Measurements from ENCODE around the gene ORC6. TPM values are rescaled to one million over a fixed set of nuclear protein-coding genes. Genes with fewer than 3 reads are reported as not detected.

Gene ORC6
- total RNA-seq, 2 donors from 2014 or later = 48.0 to 57.2 TPM

- H3K27me3 Mint-ChIP-seq (ENCODE audit: low read depth) = no peaks in the 10 kb centered on the region
- ATAC-seq (replicated peaks in 1 of 2) = no peak
- H3K4me3 Mint-ChIP-seq = no peak overlapping the region
- DNase-seq = no peak
- no peaks in the 10 kb centered on the region for H3K4me1 Mint-ChIP-seq (ENCODE audit: low read depth)
- H3K27ac Mint-ChIP-seq = peak overlapping the region; percentile 51
- H3K9me3 Mint-ChIP-seq = no peaks in the 10 kb centered on the region
- H3K36me3 Mint-ChIP-seq (ENCODE audit: insufficient read depth in 2 of 2) = no peaks in the 10 kb centered on the region
These were observed 21.9 kb downstream of the ORC6 start for GRCh38 chr16:46711106-46712058.

DNA sequence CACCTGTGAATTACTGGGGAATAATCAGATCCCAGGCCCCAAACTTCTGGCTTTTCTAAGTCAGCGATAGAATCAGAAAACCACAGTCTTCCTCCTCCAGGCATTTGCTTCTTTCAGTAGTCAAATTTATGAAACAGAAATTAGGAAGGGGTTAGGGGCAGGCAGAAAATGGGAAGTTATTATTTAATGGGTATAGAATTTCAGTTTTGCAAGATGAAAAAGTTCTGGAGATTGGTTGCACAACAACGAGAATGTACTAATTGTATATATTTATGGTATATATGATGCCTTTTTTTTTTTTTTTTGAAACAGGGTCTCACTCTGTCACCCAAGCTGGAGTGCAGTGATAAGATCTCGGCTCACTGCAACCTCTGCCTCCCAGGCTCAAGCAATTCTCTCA lies 23.5 kb downstream of the ORC6 start:
- Mint-ChIP-seq H3K27me3 (ENCODE audit: low read depth) (no peaks in the 10 kb centered on the region), H3K4me3 (no peak overlapping the region), H3K9me3 (no peaks in the 10 kb centered on the region), H3K4me1 (ENCODE audit: low read depth) (no peaks in the 10 kb centered on the region), H3K36me3 (ENCODE audit: insufficient read depth in 2 of 2) (no peaks in the 10 kb centered on the region), H3K27ac (no peak overlapping the region)
- no peak for DNase-seq
- no peak for ATAC-seq (replicated peaks in 1 of 2)

DNA sequence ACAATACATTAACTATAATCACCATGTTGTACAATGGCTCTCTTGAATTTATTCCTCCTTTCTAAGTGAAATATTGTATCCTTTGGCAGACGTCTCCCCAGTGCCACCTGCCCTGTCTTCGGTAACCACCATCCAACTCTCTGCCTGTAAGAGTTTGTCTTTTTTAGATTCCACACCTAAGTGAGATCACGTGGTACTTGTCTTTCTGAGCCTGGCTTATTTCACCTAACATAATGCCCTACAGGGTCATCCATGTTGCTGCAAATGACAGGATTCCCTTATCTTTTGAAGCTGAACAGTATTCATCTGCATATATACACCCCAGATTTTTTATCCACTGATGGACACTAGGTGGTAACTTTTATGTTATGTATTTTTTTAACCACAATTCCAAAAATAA lies 24.2 kb downstream of the ORC6 start:
- H3K27ac Mint-ChIP-seq = no peak overlapping the region
- no peaks in the 10 kb centered on the region for H3K4me1 Mint-ChIP-seq (ENCODE audit: low read depth)
- no peaks in the 10 kb centered on the region for H3K36me3 Mint-ChIP-seq (ENCODE audit: insufficient read depth in 2 of 2)
- no peak overlapping the region for H3K4me3 Mint-ChIP-seq
- no peaks in the 10 kb centered on the region for H3K9me3 Mint-ChIP-seq
- H3K27me3 Mint-ChIP-seq (ENCODE audit: low read depth) = no peaks in the 10 kb centered on the region
- ATAC-seq (replicated peaks in 1 of 2) = no peak
- no peak for DNase-seq

DNA sequence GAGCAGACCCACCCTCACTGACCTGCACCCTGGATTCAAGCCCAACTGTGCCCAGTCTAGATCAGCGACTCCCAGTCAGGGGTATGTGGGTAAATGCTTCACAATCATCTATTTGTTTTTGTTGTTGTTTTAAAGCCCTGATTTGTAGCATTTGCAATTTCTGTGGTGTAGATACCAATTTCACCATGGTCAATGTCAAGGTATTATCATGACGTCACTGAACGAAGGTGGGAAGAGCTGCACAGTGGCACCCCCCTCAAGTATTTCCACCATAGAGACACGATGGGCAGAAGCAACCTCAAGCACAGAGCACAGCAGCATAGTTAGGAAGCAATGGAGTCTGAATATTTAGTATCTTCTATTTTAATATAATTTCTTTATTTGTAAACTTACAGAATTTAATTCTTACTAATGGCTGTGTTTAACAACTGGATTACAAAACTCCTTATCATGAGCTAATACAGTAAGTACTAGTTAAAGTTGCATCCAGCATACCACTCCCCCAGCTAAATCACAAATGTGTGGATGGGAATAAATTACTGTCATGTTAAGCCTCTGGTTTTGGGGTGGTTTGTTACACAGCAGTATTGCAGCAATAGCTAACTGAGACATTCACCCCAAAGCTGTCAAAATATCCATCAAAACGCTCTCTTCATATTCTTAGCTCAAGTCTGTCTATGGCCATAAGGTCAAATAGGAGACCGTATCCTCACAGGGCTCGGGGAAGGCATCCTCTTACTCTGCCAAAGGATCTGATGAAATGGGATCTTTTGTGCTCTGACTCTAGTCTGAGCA lies 25.5 kb downstream of the ORC6 start:
- H3K27ac Mint-ChIP-seq = no peak overlapping the region
- H3K4me3 Mint-ChIP-seq = no peak overlapping the region
- H3K36me3 Mint-ChIP-seq (ENCODE audit: insufficient read depth in 2 of 2) = no peaks in the 10 kb centered on the region
- no peaks in the 10 kb centered on the region for H3K9me3 Mint-ChIP-seq
- no peak for DNase-seq
- H3K4me1 Mint-ChIP-seq (ENCODE audit: low read depth) = no peaks in the 10 kb centered on the region
- H3K27me3 Mint-ChIP-seq (ENCODE audit: low read depth) = no peaks in the 10 kb centered on the region
- no peak for ATAC-seq (replicated peaks in 1 of 2)

- H3K9me3 Mint-ChIP-seq = no peaks in the 10 kb centered on the region
- H3K4me3 Mint-ChIP-seq = no peak overlapping the region
- H3K36me3 Mint-ChIP-seq (ENCODE audit: insufficient read depth in 2 of 2) = no peaks in the 10 kb centered on the region
- no peak for DNase-seq
- no peaks in the 10 kb centered on the region for H3K4me1 Mint-ChIP-seq (ENCODE audit: low read depth)
- H3K27me3 Mint-ChIP-seq (ENCODE audit: low read depth) = no peaks in the 10 kb centered on the region
- H3K27ac Mint-ChIP-seq = no peak overlapping the region
- ATAC-seq (replicated peaks in 1 of 2) = no peak
These were observed 26.4 kb downstream of the ORC6 start for GRCh38 chr16:46715769-46716305.

GRCh38 chr16:46717692-46718091 lies 28.2 kb downstream of the ORC6 start:
- Mint-ChIP-seq H3K9me3 (no peaks in the 10 kb centered on the region), H3K4me3 (no peak overlapping the region), H3K27me3 (ENCODE audit: low read depth) (no peaks in the 10 kb centered on the region), H3K4me1 (ENCODE audit: low read depth) (no peaks in the 10 kb centered on the region), H3K27ac (no peak overlapping the region), H3K36me3 (ENCODE audit: insufficient read depth in 2 of 2) (no peaks in the 10 kb centered on the region)
- ATAC-seq (replicated peaks in 1 of 2) (no peak), DNase-seq (no peak)

DNA sequence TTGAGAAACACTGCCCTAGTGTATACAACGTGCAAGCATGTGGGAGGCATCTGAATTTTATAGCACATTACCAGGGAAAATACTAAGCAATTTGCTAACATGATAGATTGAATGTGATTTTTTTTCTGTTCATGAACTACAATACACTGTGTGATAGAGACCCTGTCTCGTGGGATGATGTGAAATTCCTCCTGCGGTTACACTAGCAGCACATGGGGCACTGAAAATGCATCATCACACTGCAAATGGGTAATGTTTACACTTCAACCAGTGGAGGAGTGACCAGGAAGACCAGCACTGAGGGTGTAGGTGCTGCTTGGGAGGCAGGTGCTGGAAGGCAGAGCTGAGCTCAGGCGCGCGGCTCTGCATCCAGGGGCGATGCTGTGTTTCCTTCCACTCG lies 28.8 kb downstream of the ORC6 start:
- Mint-ChIP-seq H3K27me3 (ENCODE audit: low read depth) (no peaks in the 10 kb centered on the region), H3K4me1 (ENCODE audit: low read depth) (no peaks in the 10 kb centered on the region), H3K36me3 (ENCODE audit: insufficient read depth in 2 of 2) (no peaks in the 10 kb centered on the region), H3K27ac (no peak overlapping the region), H3K9me3 (no peaks in the 10 kb centered on the region), H3K4me3 (no peak overlapping the region)
- DNase-seq (no peak), ATAC-seq (replicated peaks in 1 of 2) (no peak)

DNA sequence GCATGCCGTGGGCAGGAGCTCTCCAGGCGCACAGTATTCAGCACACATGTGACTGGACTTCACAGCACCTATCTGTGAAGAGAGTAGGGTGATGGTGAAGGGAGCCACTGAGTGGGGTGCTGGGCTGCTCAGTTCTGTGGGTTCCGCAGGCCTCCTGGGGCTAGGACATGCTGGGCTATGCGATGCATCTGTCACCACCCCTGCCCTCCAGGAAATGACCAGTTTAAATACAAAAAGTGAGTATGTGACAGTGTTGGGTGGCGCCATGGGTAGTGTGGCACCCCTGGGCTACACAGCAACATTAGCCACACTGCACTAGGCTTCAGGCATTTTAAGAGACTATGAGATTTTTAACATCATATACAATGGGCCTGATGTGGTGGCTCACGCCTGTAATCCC lies 30.1 kb downstream of the ORC6 start:
- ATAC-seq (replicated peaks in 1 of 2) (no peak), DNase-seq (no peak)
- Mint-ChIP-seq H3K27ac (no peak overlapping the region), H3K27me3 (ENCODE audit: low read depth) (no peaks in the 10 kb centered on the region), H3K36me3 (ENCODE audit: insufficient read depth in 2 of 2) (no peaks in the 10 kb centered on the region), H3K4me1 (ENCODE audit: low read depth) (no peaks in the 10 kb centered on the region), H3K4me3 (no peak overlapping the region), H3K9me3 (no peaks in the 10 kb centered on the region)

- DNase-seq (no peak), ATAC-seq (replicated peaks in 1 of 2) (no peak)
- Mint-ChIP-seq H3K4me1 (ENCODE audit: low read depth) (no peaks in the 10 kb centered on the region), H3K27ac (no peak overlapping the region), H3K4me3 (no peak overlapping the region), H3K27me3 (ENCODE audit: low read depth) (peaks cover under 1% of the 10 kb centered on the region), H3K9me3 (no peaks in the 10 kb centered on the region), H3K36me3 (ENCODE audit: insufficient read depth in 2 of 2) (peaks cover 0 to under 1% of the 10 kb centered on the region in 2 donors)
These were observed 31.2 kb downstream of the ORC6 start for GRCh38 chr16:46720619-46721018.

GRCh38 chr16:46721885-46722284 lies 32.4 kb downstream of the ORC6 start:
- Mint-ChIP-seq H3K9me3 (peaks cover 2 to 4% of the 10 kb centered on the region in 2 donors), H3K36me3 (ENCODE audit: insufficient read depth in 2 of 2) (peaks cover 3 to 5% of the 10 kb centered on the region in 2 donors), H3K27me3 (ENCODE audit: low read depth) (peaks cover 6% of the 10 kb centered on the region), H3K27ac (no peak overlapping the region), H3K4me1 (ENCODE audit: low read depth) (no peaks in the 10 kb centered on the region), H3K4me3 (no peak overlapping the region)
- DNase-seq (no peak), ATAC-seq (replicated peaks in 1 of 2) (no peak)

GRCh38 chr16:46727184-46727583 lies 37.7 kb downstream of the ORC6 start:
- H3K4me3 Mint-ChIP-seq = no peak overlapping the region
- H3K9me3 Mint-ChIP-seq = peaks cover 2 to 4% of the 10 kb centered on the region in 2 donors
- no peak overlapping the region for H3K27ac Mint-ChIP-seq
- peaks cover 3 to 5% of the 10 kb centered on the region in 2 donors for H3K36me3 Mint-ChIP-seq (ENCODE audit: insufficient read depth in 2 of 2)
- DNase-seq (no peak), ATAC-seq (replicated peaks in 1 of 2) (no peak)
- no peaks in the 10 kb centered on the region for H3K4me1 Mint-ChIP-seq (ENCODE audit: low read depth)
- H3K27me3 Mint-ChIP-seq (ENCODE audit: low read depth) = peaks cover 6% of the 10 kb centered on the region

DNA sequence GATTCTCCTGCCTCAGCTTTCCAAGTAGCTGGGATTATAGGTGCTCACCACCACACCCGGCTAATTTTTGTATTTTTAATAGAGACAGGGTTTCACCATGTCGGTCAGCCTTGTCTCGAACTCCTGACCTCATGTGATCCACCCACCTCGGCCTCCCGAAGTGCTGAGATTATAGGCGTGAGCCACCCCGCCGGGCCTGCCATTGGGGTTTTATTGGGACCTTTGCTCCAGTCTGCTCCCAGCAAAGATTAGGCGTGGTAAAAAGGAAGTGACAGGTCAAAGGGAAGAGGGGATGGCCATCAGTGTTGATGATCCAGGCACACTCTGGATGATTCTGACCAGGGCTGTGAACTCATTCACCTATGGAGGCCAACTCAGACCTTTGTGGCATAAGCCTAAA lies 38.2 kb downstream of the ORC6 start:
- peaks cover 2 to 4% of the 10 kb centered on the region in 2 donors for H3K9me3 Mint-ChIP-seq
- DNase-seq (no peak), ATAC-seq (replicated peaks in 1 of 2) (no peak)
- no peak overlapping the region for H3K27ac Mint-ChIP-seq
- H3K4me1 Mint-ChIP-seq (ENCODE audit: low read depth) = no peaks in the 10 kb centered on the region
- H3K36me3 Mint-ChIP-seq (ENCODE audit: insufficient read depth in 2 of 2) = peaks cover 3 to 5% of the 10 kb centered on the region in 2 donors
- H3K4me3 Mint-ChIP-seq = no peak overlapping the region
- H3K27me3 Mint-ChIP-seq (ENCODE audit: low read depth) = peaks cover 6% of the 10 kb centered on the region

GRCh38 chr16:46728806-46729205 lies 39.3 kb downstream of the ORC6 start:
- peaks cover 3 to 5% of the 10 kb centered on the region in 2 donors for H3K36me3 Mint-ChIP-seq (ENCODE audit: insufficient read depth in 2 of 2)
- H3K4me1 Mint-ChIP-seq (ENCODE audit: low read depth) = no peaks in the 10 kb centered on the region
- ATAC-seq (replicated peaks in 1 of 2) = no peak
- DNase-seq = no peak
- peaks cover 6% of the 10 kb centered on the region for H3K27me3 Mint-ChIP-seq (ENCODE audit: low read depth)
- H3K27ac Mint-ChIP-seq = no peak overlapping the region
- H3K4me3 Mint-ChIP-seq = no peak overlapping the region
- H3K9me3 Mint-ChIP-seq = peaks cover 2 to 4% of the 10 kb centered on the region in 2 donors
